Measurements from ENCODE around the gene GPC1.

Gene GPC1

GRCh38 chr2:240432430-240432819, 3.0 kb upstream of the GPC1 start:
- DNase-seq: no peak

- no peak for DNase-seq
Measured at GRCh38 chr2:240432820-240433801, 2.4 kb upstream of the GPC1 start.

GRCh38 chr2:240433973-240434727, 1.3 kb upstream of the GPC1 start:
- DNase-seq: no peak

GRCh38 chr2:240434728-240435456, 571 bp upstream of the GPC1 start:
- no peak for DNase-seq

GRCh38 chr2:240435948-240436682, 652 bp downstream of the GPC1 start:
- no peak for DNase-seq

GRCh38 chr2:240436683-240437550, 1.5 kb downstream of the GPC1 start:
- no peak for DNase-seq

GRCh38 chr2:240437551-240437860, 2.0 kb downstream of the GPC1 start:
- DNase-seq: no peak

GRCh38 chr2:240437861-240438809, 2.7 kb downstream of the GPC1 start:
- no peak for DNase-seq

GRCh38 chr2:240438810-240439697, 3.6 kb downstream of the GPC1 start:
- DNase-seq: no peak

GRCh38 chr2:240439698-240440151, 4.3 kb downstream of the GPC1 start:
- DNase-seq: no peak

- no peak for DNase-seq
Measured at GRCh38 chr2:240440251-240440650, 4.8 kb downstream of the GPC1 start.

GRCh38 chr2:240440704-240441320, 5.3 kb downstream of the GPC1 start:
- no peak for DNase-seq

- no peak for DNase-seq
Measured at GRCh38 chr2:240441326-240441992, 6.0 kb downstream of the GPC1 start.

GRCh38 chr2:240441993-240442411, 6.5 kb downstream of the GPC1 start:
- DNase-seq: no peak

GRCh38 chr2:240442891-240443715, 7.6 kb downstream of the GPC1 start:
- no peak for DNase-seq

- no peak for DNase-seq
Measured at GRCh38 chr2:240443891-240444301, 8.4 kb downstream of the GPC1 start.

- no peak for DNase-seq
Measured at GRCh38 chr2:240444464-240444863, 9.0 kb downstream of the GPC1 start.
